GM12878 (cell line): ENCODE data around the gene ARHGAP6. TPM values are rescaled to one million over a fixed set of nuclear protein-coding genes. Genes with fewer than 3 reads are reported as not detected.

Source experiments
- ATAC-seq: fragments of 200-7000 bp; cut with Tn5 transposase; 3 replicates; pipeline ENCODE4 v1.9.1; 2020; ENCODE audit warnings: mild to moderate bottlenecking, moderate library complexity
- BruUV-seq: library from RNA; stranded (reverse); fragments of 400-500 nt; replicated peaks from 2 replicates; lab custom pipeline; 2021; lab: Mats Ljungman, UMichigan
- CTCF ChIA-PET: fragments of 300-600 bp; sonication (Branson Sonifier 250); formaldehyde crosslinking; extraction: SDS; loops from one replicate; lab custom pipeline; 2021; ENCODE audit warnings: inconsistent platforms; lab: Yijun Ruan, JAX
- POLR2A ChIA-PET: fragments of 350-600 bp; formaldehyde crosslinking; extraction: SDS; loops from one replicate; lab custom pipeline; 2021; ENCODE audit warnings: inconsistent platforms; lab: Charles Lee
- RAD21 ChIA-PET: fragments of 300-600 bp; sonication (Branson Sonifier 250); formaldehyde crosslinking; loops from one replicate; lab custom pipeline; 2023; ENCODE audit warnings: antibody characterized with exemption; ENCODE audit not compliant: unreplicated experiment; lab: Charles Lee
- SMC1A ChIA-PET: fragments of 300-600 bp; sonication (Branson Sonifier 250); formaldehyde crosslinking; loops from one replicate; lab custom pipeline; 2023; ENCODE audit not compliant: unreplicated experiment, uncharacterized antibody; lab: Charles Lee
- DNase-seq: peaks from one replicate; pipeline ENCODE4 v3.0.0-alpha.2; 2011; ENCODE audit warnings: low read depth, low spot score
- FAIRE-seq: peaks from 3 replicates; lab custom pipeline; 2011; peaks lifted over from hg19 to GRCh38; lab: Jason Lieb, UNC
- H2AFZ ChIP-seq: 2 replicates; pipeline ENCODE4 v1.6.0; 2011; ENCODE audit warnings: low read depth, low read length, control low read depth; ENCODE audit not compliant: control insufficient read depth
- H3K27ac ChIP-seq: 2 replicates; pipeline ENCODE4 v1.5.1; 2011; ENCODE audit warnings: control low read depth; ENCODE audit not compliant: control insufficient read depth, insufficient read depth
- H3K27me3 ChIP-seq, 2 experiments: replicated peaks in 1 of 2; 2 replicates each; pipeline versions ENCODE4 v1.6.0 to v1.6.1; 2011; ENCODE audit warnings: low read length in 1 of 2; ENCODE audit not compliant: control insufficient read depth in 2 of 2, insufficient read depth in 2 of 2
- H3K36me3 ChIP-seq, 2 experiments: 2 replicates each; pipeline ENCODE4 v1.5.1; 2011; ENCODE audit warnings: low read length in 1 of 2; ENCODE audit not compliant: control insufficient read depth in 2 of 2, insufficient read depth in 2 of 2
- H3K4me1 ChIP-seq: 2 replicates; pipeline ENCODE4 v1.6.1; 2011; ENCODE audit warnings: mild to moderate bottlenecking, low read length, moderate library complexity, mixed read lengths; ENCODE audit not compliant: control insufficient read depth, insufficient read depth
- H3K4me2 ChIP-seq: 2 replicates; pipeline ENCODE4 v1.6.0; 2011; ENCODE audit warnings: control low read depth; ENCODE audit not compliant: control insufficient read depth, insufficient read depth
- H3K4me3 ChIP-seq: fragments of 200-600 bp; sonication (generic); 2 replicates; pipeline ENCODE4 v1.5.1; 2016
- H3K79me2 ChIP-seq: 2 replicates; pipeline ENCODE4 v1.6.0; 2011; ENCODE audit warnings: low read length; ENCODE audit not compliant: control insufficient read depth, insufficient read depth
- H3K9ac ChIP-seq: 2 replicates; pipeline ENCODE4 v1.8.0; 2011; ENCODE audit warnings: low read length, control low read depth, mixed read lengths; ENCODE audit not compliant: control insufficient read depth, insufficient read depth
- H3K9me3 ChIP-seq: replicated peaks from 3 replicates; pipeline ENCODE4 v1.5.1; 2011; ENCODE audit warnings: mild to moderate bottlenecking, low read length; ENCODE audit not compliant: control insufficient read depth, insufficient read depth
- H4K20me1 ChIP-seq: 2 replicates; pipeline ENCODE4 v1.6.0; 2011; ENCODE audit not compliant: control insufficient read depth, insufficient read depth
- FOS ChIP-seq: IDR thresholded peaks from 3 replicates; pipeline ENCODE4 v1.6.1; 2011; ENCODE audit warnings: borderline replicate concordance; ENCODE audit not compliant: insufficient read length; ENCODE audit errors: extremely low read depth
- NR2F1 ChIP-seq: fragments of 450-650 bp; conservative IDR thresholded peaks from 2 replicates; pipeline ENCODE4 v1.6.1; 2017; ENCODE audit warnings: mild to moderate bottlenecking
- RUNX3 ChIP-seq: IDR thresholded peaks from 2 replicates; pipeline ENCODE4 v1.6.1; 2012; ENCODE audit warnings: low read length, inconsistent platforms
- SMAD1 ChIP-seq: fragments of 450-650 bp; IDR thresholded peaks from 2 replicates; pipeline ENCODE4 v1.6.1; 2018; ENCODE audit warnings: mild to moderate bottlenecking, low read depth; ENCODE audit not compliant: partially characterized antibody
- SUZ12 ChIP-seq: fragments of 200-600 bp; sonication (generic); IDR thresholded peaks from one replicate; pipeline ENCODE4 v1.6.1; 2018; ENCODE audit warnings: antibody characterized with exemption, mild to moderate bottlenecking; ENCODE audit not compliant: unreplicated experiment
- TAF1 ChIP-seq: IDR thresholded peaks from 2 replicates; pipeline ENCODE4 v1.6.1; 2011; ENCODE audit warnings: mild to moderate bottlenecking, low read depth, low read length, borderline replicate concordance
- WRNIP1 ChIP-seq: IDR thresholded peaks from 2 replicates; pipeline ENCODE4 v1.6.1; 2011; ENCODE audit warnings: low read depth, low read length, improper control_type of control experiment, borderline replicate concordance
- WGBS: methylation state at CpG from one replicate; pipeline ENCODE4 v1.1.6; 2016; ENCODE audit warnings: low lambda C conversion rate; ENCODE audit not compliant: insufficient replicate concordance, insufficient coverage; ENCODE audit errors: missing lambda C conversion rate; 5-methylcytosine and 5-hydroxymethylcytosine counted together
- in situ Hi-C: fragments of 300-500 bp; cut with MboI; formaldehyde crosslinking; loops from 9 replicates; pipeline ENCODE4 v1.14.3; 2018; ENCODE audit warnings: mixed read lengths
- intact Hi-C: fragments of 100-400 bp; cut with micrococcal nuclease; formaldehyde crosslinking; loops from one replicate; pipeline ENCODE4 v1.14.2; 2022; ENCODE audit not compliant: unreplicated experiment
- polyA plus RNA-seq, 11 experiments: library from polyadenylated mRNA; depleted of rRNA in 4 of 11; unstranded in 6 of 11; stranded (reverse) in 5 of 11; fragments of >200 nt; fragmentation: Nextera tagmentation in 4 of 11; fragmentation: Illumina TruSeq in 1 of 11; extraction: Ambion mirVana in 4 of 11; extraction: Trizol in 1 of 11; gene quantifications; 1 replicate in 1 of 11; 2 replicates in 10 of 11; pipeline versions ENCODE4 v1.2.1 to v1.2.3, GENCODE V29; 2011 to 2016; ENCODE audit warnings: inconsistent platforms in 2 of 11, missing spikeins in 2 of 11, low read depth in 1 of 11
- total RNA-seq, 4 experiments: library from RNA; depleted of rRNA in 3 of 4; stranded (reverse); fragments of >200 nt in 3 of 4; fragmentation: Illumina TruSeq in 1 of 4; extraction: Trizol in 1 of 4; gene quantifications; 2 replicates each; pipeline versions ENCODE4 v1.2.1 to v1.2.3, GENCODE V29; 2013 to 2021
- TF ChIP-seq, protein P1 (sequence below), 3 experiments: IDR thresholded peaks in 2 of 3; conservative IDR thresholded peaks in 1 of 3; 2 replicates each; pipeline ENCODE4 v1.5.1; 2011; ENCODE audit warnings: low read depth in 3 of 3, low read length in 3 of 3, mild to moderate bottlenecking in 3 of 3, control low read depth in 2 of 3, moderate library complexity in 2 of 3, inconsistent platforms in 1 of 3, mixed read lengths in 1 of 3; ENCODE audit not compliant: control insufficient read depth in 2 of 3, insufficient read depth in 1 of 3; ENCODE audit errors: extremely low read depth in 1 of 3
- TF ChIP-seq, protein P2 (sequence below): fragments of 450-650 bp; IDR thresholded peaks from 2 replicates; pipeline ENCODE4 v1.6.1; 2018; ENCODE audit warnings: mild to moderate bottlenecking, low read depth, moderate library complexity; ENCODE audit not compliant: partially characterized antibody

The ARHGAP6 gene
- total and polyA plus RNA-seq, 10 of the 15 experiments (the other 5 are each of a cell fraction or from before 2014, with no cell fraction given) = 0.20 to 1.8 (median 0.76) TPM

DNA sequence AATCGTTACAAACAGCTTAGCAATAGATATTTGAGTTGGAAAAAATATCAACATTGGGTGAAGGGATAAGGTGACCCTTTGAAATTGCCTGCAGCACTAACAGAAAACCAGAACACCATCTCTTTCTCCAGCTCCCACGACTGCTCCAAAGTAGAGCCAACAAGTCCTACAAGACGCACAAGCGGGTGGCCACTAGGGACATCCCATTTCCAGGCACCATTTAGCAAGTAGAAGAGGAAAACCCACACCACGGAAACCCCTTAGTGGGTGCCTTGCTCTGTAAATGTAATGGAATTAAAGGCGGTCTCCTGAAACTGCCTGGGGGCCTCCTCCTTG is 1.9 kb downstream of the ARHGAP6 start:
- FAIRE-seq = no peak
- TF ChIP-seq WRNIP1 = no peak
- TF ChIP-seq, protein P1, sequence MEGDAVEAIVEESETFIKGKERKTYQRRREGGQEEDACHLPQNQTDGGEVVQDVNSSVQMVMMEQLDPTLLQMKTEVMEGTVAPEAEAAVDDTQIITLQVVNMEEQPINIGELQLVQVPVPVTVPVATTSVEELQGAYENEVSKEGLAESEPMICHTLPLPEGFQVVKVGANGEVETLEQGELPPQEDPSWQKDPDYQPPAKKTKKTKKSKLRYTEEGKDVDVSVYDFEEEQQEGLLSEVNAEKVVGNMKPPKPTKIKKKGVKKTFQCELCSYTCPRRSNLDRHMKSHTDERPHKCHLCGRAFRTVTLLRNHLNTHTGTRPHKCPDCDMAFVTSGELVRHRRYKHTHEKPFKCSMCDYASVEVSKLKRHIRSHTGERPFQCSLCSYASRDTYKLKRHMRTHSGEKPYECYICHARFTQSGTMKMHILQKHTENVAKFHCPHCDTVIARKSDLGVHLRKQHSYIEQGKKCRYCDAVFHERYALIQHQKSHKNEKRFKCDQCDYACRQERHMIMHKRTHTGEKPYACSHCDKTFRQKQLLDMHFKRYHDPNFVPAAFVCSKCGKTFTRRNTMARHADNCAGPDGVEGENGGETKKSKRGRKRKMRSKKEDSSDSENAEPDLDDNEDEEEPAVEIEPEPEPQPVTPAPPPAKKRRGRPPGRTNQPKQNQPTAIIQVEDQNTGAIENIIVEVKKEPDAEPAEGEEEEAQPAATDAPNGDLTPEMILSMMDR (IDR thresholded peaks at IDR 0.05 in 2 of 3, conservative IDR thresholded peaks at IDR 0.05 in 1 of 3; ENCODE audit: control insufficient read depth in 2 of 3, extremely low read depth in 1 of 3, insufficient read depth in 1 of 3, low read depth in 3 of 3, low read length in 3 of 3) = 0 out of 6 replicates have a peak, but pooled peaks of 1 of the 3 experiments have one; percentile 4

DNA sequence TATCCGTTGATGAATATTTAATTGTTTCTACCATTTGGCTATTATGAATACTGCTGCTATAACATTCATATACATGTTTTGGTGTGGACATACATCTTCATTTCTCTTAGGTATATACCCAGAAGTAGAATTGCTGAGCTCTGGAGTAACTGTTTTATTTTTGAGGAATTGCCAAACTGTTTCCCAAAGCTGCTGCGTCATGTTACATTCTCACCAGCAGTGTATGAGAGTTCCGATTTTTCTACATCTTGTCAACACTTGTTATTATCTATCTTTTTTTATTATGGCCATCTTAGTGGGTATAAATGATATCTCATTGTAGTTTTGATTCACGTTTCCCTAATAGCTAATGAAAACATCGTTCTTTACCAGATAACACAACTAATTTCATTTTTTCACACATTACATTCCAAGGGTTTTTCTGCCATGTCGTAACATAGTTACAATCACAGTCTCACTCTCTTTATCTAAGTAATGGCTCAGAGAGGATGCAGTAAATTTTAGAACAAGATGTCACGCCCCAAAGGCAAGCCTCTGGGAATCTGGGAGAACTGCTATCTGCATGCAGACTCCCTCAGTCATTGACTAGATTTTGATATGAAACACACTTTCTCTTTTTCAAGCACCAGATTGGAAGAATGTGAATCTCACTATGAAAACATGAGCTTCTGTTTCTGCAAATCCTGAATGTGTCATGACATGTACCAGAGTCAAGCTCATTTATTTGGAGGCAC is 10.3 kb downstream of the ARHGAP6 start:
- in situ Hi-C loops (no loop called here), intact Hi-C loops (no loop called here)
- no peak overlapping the region for H2AFZ ChIP-seq
- no peak for DNase-seq
- ChIA-PET CTCF (interaction anchor here (0.7 to 1.4 kb wide), 4 partner anchors 17 to 118 kb away, joined by 3 to 5 read pairs (median 3); no protein-coding TSS in a partner anchor), SMC1A (interaction anchor here (0.9 to 1.5 kb wide), 4 partner anchors 17 to 114 kb away, joined by 3 to 4 read pairs (median 3); no protein-coding TSS in a partner anchor), RAD21 (no interaction called here), POLR2A (interaction anchor here (0.7 kb wide), 1 partner anchor 18 kb away, joined by 3 read pairs; no protein-coding TSS in a partner anchor)
- WGBS = 48% methylated on average over 7 of the region's 7 CpGs
- BruUV-seq = no TSS peak
- no peaks in the 10 kb centered on the region for H4K20me1 ChIP-seq
- no peaks in the 10 kb centered on the region for H3K9me3 ChIP-seq
- no peaks in the 10 kb centered on the region for H3K27me3 ChIP-seq
- H3K27ac ChIP-seq = no peak overlapping the region
- no peak overlapping the region for H3K9ac ChIP-seq
- no peaks in the 10 kb centered on the region for H3K4me1 ChIP-seq
- no peaks in the 10 kb centered on the region for H3K79me2 ChIP-seq
- no peak for FAIRE-seq
- no peak overlapping the region for H3K4me3 ChIP-seq
- TF ChIP-seq, protein P2, sequence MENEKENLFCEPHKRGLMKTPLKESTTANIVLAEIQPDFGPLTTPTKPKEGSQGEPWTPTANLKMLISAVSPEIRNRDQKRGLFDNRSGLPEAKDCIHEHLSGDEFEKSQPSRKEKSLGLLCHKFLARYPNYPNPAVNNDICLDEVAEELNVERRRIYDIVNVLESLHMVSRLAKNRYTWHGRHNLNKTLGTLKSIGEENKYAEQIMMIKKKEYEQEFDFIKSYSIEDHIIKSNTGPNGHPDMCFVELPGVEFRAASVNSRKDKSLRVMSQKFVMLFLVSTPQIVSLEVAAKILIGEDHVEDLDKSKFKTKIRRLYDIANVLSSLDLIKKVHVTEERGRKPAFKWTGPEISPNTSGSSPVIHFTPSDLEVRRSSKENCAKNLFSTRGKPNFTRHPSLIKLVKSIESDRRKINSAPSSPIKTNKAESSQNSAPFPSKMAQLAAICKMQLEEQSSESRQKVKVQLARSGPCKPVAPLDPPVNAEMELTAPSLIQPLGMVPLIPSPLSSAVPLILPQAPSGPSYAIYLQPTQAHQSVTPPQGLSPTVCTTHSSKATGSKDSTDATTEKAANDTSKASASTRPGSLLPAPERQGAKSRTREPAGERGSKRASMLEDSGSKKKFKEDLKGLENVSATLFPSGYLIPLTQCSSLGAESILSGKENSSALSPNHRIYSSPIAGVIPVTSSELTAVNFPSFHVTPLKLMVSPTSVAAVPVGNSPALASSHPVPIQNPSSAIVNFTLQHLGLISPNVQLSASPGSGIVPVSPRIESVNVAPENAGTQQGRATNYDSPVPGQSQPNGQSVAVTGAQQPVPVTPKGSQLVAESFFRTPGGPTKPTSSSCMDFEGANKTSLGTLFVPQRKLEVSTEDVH = no peak
- TF ChIP-seq NR2F1 (no peak), RUNX3 (no peak), SMAD1 (no peak), TAF1 (no peak), FOS (no peak), SUZ12 (no peak)
- H3K36me3 ChIP-seq = no peaks in the 10 kb centered on the region
- H3K4me2 ChIP-seq = no peak overlapping the region
- ATAC-seq = no peak

More for the DNA sequence above, 1.9 kb downstream of the ARHGAP6 start:
- ChIA-PET CTCF (interaction anchor here (1.5 kb wide), 1 partner anchor 59 kb away, joined by 4 read pairs; no protein-coding TSS in a partner anchor), SMC1A (interaction anchor here (1.3 kb wide), 1 partner anchor 13 kb away, joined by 4 read pairs; no protein-coding TSS in a partner anchor), POLR2A (no interaction called here), RAD21 (no interaction called here)
- Histone ChIP-seq H4K20me1 (no peaks in the 10 kb centered on the region), H3K9me3 (no peaks in the 10 kb centered on the region), H2AFZ (no peak overlapping the region), H3K27me3 (peaks cover 0 to 1% of the 10 kb centered on the region in 2 experiments; a peak in 1 of 4 replicates), H3K27ac (no peak overlapping the region), H3K4me3 (no peak overlapping the region), H3K36me3 (no peaks in the 10 kb centered on the region), H3K4me1 (no peaks in the 10 kb centered on the region), H3K4me2 (peak overlapping the region; percentile 28), H3K79me2 (no peaks in the 10 kb centered on the region), H3K9ac (no peak overlapping the region)
- no peak for ATAC-seq
- 50% methylated on average over 6 of the region's 6 CpGs for WGBS
- in situ Hi-C loops (no loop called here), intact Hi-C loops (no loop called here)
- BruUV-seq = no TSS peak
- DNase-seq = no peak
